ENCODE data around the gene JAK1.

GRCh38 chr1:64830030-64830651 is 136.2 kb downstream of the JAK1 start:
- no peak for TF ChIP-seq EZH2 (IDR thresholded peaks at IDR 0.05; ENCODE audit: borderline replicate concordance, insufficient read depth, low read length, poor library complexity, severe bottlenecking)
- no peak for TF ChIP-seq CTCF (IDR thresholded peaks at IDR 0.05; ENCODE audit: poor library complexity, severe bottlenecking)
